OCI-LY1 (cell line): Measurements from ENCODE around the gene CDH4.

Source experiments
- EZH2 ChIP-seq: fragments of 200-600 bp; sonication (generic), shearing (Covaris generic); IDR thresholded peaks from 2 replicates; pipeline ENCODE4 v1.8.0; 2017; ENCODE audit warnings: borderline replicate concordance, mixed run types, mild to moderate bottlenecking, antibody characterized with exemption, low read length, moderate library complexity, mixed read lengths
- TF ChIP-seq, protein P1 (sequence below): fragments of 200-600 bp; sonication (generic), shearing (Covaris generic); IDR thresholded peaks from 2 replicates; pipeline ENCODE4 v1.5.1; 2017; ENCODE audit warnings: mild to moderate bottlenecking, antibody characterized with exemption, low read length, moderate library complexity, mixed read lengths

DNA sequence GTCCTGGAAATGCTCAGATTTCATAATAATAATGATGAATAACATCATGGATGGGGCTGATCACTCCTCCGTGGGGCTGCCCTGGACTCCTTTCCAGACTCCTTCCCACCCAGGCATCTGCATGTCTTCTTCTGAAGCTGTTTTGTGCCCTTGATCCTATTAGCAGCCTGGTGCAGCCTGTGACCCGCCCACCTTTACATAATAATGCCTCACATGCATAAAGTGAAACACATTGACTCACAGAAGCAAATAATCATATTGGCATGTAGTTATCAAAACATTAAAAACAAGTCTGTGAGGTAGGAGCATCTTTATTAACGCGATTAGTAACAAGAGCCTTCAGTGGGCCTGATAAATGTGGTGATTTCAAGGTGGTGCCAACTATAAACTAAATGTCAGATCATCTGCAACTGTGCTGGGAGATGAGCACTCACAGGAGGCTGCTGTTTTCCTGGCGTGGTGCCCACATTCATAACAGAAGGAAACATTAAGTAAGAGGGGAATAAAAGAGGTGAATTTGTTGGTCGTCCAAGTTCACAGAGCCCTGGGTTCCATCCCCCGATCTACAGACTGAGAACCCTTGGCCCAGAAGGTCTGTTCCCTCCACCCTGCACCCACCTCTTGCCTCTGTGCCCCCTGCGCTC, 344.7 kb downstream of the CDH4 start:
- TF ChIP-seq EZH2: no peak
- TF ChIP-seq, protein P1, sequence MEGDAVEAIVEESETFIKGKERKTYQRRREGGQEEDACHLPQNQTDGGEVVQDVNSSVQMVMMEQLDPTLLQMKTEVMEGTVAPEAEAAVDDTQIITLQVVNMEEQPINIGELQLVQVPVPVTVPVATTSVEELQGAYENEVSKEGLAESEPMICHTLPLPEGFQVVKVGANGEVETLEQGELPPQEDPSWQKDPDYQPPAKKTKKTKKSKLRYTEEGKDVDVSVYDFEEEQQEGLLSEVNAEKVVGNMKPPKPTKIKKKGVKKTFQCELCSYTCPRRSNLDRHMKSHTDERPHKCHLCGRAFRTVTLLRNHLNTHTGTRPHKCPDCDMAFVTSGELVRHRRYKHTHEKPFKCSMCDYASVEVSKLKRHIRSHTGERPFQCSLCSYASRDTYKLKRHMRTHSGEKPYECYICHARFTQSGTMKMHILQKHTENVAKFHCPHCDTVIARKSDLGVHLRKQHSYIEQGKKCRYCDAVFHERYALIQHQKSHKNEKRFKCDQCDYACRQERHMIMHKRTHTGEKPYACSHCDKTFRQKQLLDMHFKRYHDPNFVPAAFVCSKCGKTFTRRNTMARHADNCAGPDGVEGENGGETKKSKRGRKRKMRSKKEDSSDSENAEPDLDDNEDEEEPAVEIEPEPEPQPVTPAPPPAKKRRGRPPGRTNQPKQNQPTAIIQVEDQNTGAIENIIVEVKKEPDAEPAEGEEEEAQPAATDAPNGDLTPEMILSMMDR: no peak
